PFSK-1 (cell line): ENCODE data around the gene SLC35F1.

ENCODE experiments used
- FOXP2 ChIP-seq: optimal IDR thresholded peaks from 2 replicates; pipeline ENCODE3; 2011; ENCODE audit warnings: borderline replicate concordance, control low read depth, inconsistent platforms; ENCODE audit not compliant: insufficient read depth; ENCODE audit errors: extremely low read length, extremely low read depth
- POLR2AphosphoS5 ChIP-seq: IDR thresholded peaks from 2 replicates; pipeline ENCODE4 v1.6.1; 2012; ENCODE audit warnings: low read depth, mild to moderate bottlenecking, control low read depth, low read length, moderate library complexity
- SIN3A ChIP-seq: IDR thresholded peaks from 2 replicates; pipeline ENCODE4 v1.6.1; 2012; ENCODE audit warnings: mild to moderate bottlenecking, low read length, moderate library complexity, borderline replicate concordance; ENCODE audit not compliant: insufficient read depth
- TAF1 ChIP-seq: IDR thresholded peaks from 2 replicates; pipeline ENCODE4 v1.6.1; 2012; ENCODE audit warnings: low read length, control low read depth, borderline replicate concordance; ENCODE audit not compliant: insufficient read depth
- TF ChIP-seq, protein P1 (sequence below), 2 experiments: IDR thresholded peaks; 2 replicates each; pipeline versions ENCODE4 v1.6.1 to v1.8.0; 2011 to 2012; ENCODE audit warnings: low read depth in 2 of 2, low read length in 2 of 2, control low read depth in 1 of 2, inconsistent platforms in 1 of 2, mild to moderate bottlenecking in 1 of 2, moderate library complexity in 1 of 2; ENCODE audit not compliant: insufficient read depth in 1 of 2

The SLC35F1 gene

DNA sequence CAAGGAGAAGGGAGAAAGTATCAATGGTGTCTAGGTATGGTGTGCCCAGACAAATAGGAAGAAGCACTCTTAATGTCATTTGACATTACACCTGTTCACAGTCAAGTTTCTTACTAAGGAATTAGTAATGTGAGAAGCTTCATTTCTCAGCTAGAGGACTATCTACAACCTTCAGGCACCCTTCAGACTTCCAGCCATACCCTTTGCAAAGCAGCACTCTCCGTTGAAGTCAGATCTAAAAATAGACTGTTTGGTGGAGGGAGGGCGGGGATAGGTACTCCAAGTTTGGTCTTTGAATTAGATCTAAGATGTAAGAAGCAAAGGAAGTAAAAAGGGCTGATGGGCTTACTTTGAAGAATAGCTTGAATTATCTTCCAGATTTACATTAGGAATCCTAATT lies 311.1 kb downstream of the SLC35F1 start:
- TF ChIP-seq FOXP2 = no peak
- TF ChIP-seq POLR2AphosphoS5 = no peak
- TF ChIP-seq, protein P1, sequence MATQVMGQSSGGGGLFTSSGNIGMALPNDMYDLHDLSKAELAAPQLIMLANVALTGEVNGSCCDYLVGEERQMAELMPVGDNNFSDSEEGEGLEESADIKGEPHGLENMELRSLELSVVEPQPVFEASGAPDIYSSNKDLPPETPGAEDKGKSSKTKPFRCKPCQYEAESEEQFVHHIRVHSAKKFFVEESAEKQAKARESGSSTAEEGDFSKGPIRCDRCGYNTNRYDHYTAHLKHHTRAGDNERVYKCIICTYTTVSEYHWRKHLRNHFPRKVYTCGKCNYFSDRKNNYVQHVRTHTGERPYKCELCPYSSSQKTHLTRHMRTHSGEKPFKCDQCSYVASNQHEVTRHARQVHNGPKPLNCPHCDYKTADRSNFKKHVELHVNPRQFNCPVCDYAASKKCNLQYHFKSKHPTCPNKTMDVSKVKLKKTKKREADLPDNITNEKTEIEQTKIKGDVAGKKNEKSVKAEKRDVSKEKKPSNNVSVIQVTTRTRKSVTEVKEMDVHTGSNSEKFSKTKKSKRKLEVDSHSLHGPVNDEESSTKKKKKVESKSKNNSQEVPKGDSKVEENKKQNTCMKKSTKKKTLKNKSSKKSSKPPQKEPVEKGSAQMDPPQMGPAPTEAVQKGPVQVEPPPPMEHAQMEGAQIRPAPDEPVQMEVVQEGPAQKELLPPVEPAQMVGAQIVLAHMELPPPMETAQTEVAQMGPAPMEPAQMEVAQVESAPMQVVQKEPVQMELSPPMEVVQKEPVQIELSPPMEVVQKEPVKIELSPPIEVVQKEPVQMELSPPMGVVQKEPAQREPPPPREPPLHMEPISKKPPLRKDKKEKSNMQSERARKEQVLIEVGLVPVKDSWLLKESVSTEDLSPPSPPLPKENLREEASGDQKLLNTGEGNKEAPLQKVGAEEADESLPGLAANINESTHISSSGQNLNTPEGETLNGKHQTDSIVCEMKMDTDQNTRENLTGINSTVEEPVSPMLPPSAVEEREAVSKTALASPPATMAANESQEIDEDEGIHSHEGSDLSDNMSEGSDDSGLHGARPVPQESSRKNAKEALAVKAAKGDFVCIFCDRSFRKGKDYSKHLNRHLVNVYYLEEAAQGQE (IDR thresholded peaks at IDR 0.05; ENCODE audit: insufficient read depth in 1 of 2, low read depth in 2 of 2, low read length in 2 of 2) = no peak
- no peak for TF ChIP-seq TAF1
- no peak for TF ChIP-seq SIN3A

- TF ChIP-seq FOXP2 = no peak
- no peak for TF ChIP-seq TAF1
- TF ChIP-seq, protein P1 (IDR thresholded peaks at IDR 0.05; ENCODE audit: insufficient read depth in 1 of 2, low read depth in 2 of 2, low read length in 2 of 2) = no peak
- no peak for TF ChIP-seq SIN3A
- TF ChIP-seq POLR2AphosphoS5 = no peak
Measured at GRCh38 chr6:118220429-118221128, 313.5 kb downstream of the SLC35F1 start.

DNA sequence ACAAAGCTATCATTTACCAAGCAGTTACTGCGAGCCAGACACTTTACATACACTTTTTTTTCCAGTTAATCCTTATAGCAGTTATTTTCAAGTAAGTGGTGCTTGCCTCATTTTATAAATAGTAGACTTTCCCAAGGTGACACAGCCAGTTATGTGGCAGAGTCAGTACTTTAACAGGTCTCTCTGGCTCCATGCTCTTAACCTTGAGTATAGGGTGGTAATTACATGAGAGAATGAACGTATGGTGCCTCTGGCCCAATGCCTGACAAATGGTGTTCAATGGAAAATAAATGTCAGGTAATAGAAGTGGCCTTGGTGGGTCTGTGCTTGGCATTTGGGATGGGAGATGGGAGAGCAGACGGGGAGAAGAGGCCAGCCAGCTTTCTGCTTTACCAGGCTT lies 316.3 kb downstream of the SLC35F1 start:
- TF ChIP-seq POLR2AphosphoS5 = no peak
- TF ChIP-seq SIN3A = no peak
- TF ChIP-seq, protein P1 (IDR thresholded peaks at IDR 0.05; ENCODE audit: insufficient read depth in 1 of 2, low read depth in 2 of 2, low read length in 2 of 2) = no peak
- TF ChIP-seq TAF1 = no peak
- no peak for TF ChIP-seq FOXP2

DNA sequence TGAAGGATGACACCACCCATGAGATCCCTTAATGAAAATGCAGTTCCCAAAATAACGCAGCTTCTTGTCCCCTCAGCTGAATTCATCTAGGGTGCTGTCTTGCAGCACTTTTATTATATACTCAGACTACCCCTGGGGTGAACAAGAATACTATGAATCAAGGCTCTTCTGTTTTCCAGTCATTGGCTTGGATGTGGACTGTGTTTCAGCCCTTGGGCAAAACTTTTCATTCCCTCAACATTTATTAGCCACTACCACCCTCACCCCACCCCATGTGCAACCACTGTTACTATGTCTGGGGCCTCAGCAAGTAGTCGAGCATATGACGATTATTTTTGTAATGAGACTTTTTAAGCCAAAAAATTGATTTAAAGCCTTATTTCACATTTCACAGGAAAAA lies 321.8 kb downstream of the SLC35F1 start:
- TF ChIP-seq, protein P1 (IDR thresholded peaks at IDR 0.05; ENCODE audit: insufficient read depth in 1 of 2, low read depth in 2 of 2, low read length in 2 of 2) = no peak
- TF ChIP-seq FOXP2 (no peak), SIN3A (no peak), POLR2AphosphoS5 (no peak), TAF1 (no peak)
